Rectal smooth muscle tissue (tissue), 1 donor: ENCODE results near the gene OR13J1.
A peak's percentile ranks its signal among the peaks of the same experiment; 100 is the strongest.
"Not testable (repeated sequence)": the region's sequence is repeated elsewhere in the genome, so short reads cannot be mapped to it uniquely, and the experiment has no call there.

Source experiments
- H3K27ac ChIP-seq: one replicate; pipeline ENCODE4 v1.7.0; 2013; ENCODE audit warnings: low read depth, low read length, inconsistent platforms
- H3K27me3 ChIP-seq: one replicate; pipeline ENCODE4 v1.7.0; 2013; ENCODE audit warnings: low read length; ENCODE audit not compliant: control insufficient read depth, insufficient read depth
- H3K36me3 ChIP-seq: one replicate; pipeline ENCODE4 v1.7.0; 2013; ENCODE audit warnings: low read length; ENCODE audit not compliant: control insufficient read depth, insufficient read depth
- H3K4me1 ChIP-seq: one replicate; pipeline ENCODE4 v1.7.0; 2013; ENCODE audit warnings: low read length; ENCODE audit not compliant: control insufficient read depth, insufficient read depth
- H3K4me3 ChIP-seq: one replicate; pipeline ENCODE4 v1.7.0; 2013; ENCODE audit warnings: low read length
- H3K9ac ChIP-seq: one replicate; pipeline ENCODE4 v1.7.0; 2013; ENCODE audit warnings: low read length

Gene OR13J1

GRCh38 chr9:35870351-35870923, at the start of gene OR13J1:
TSS of gene OR13J1 (minus strand) at chr9:35870401. CDS start at chr9:35870401, 0 bp downstream.
- H3K9ac ChIP-seq, result no peak within 1 kb of the TSS
- H3K27ac ChIP-seq, result no peak within 1 kb of the TSS
- no peaks in the 10 kb centered on the region for H3K36me3 ChIP-seq
- no peak within 1 kb of the TSS for H3K4me3 ChIP-seq
- H3K4me1 ChIP-seq, result no peaks in the 10 kb centered on the region
- H3K27me3 ChIP-seq, result peaks cover 2% of the 10 kb centered on the region

GRCh38 chr9:35919212-35920008, 49.2 kb upstream of the OR13J1 start:
- Histone ChIP-seq H3K27me3 (no peaks in the 10 kb centered on the region), H3K27ac (peak overlapping the region; percentile 52), H3K4me1 (no peaks in the 10 kb centered on the region), H3K36me3 (no peaks in the 10 kb centered on the region), H3K4me3 (no peak overlapping the region), H3K9ac (no peak overlapping the region)

- H3K27ac ChIP-seq, result no peak overlapping the region
These were observed 48.6 kb upstream of the OR13J1 start for GRCh38 chr9:35918780-35919179.

GRCh38 chr9:35917261-35917660, 47.1 kb upstream of the OR13J1 start:
- no peak overlapping the region for H3K9ac ChIP-seq
- no peak overlapping the region for H3K4me3 ChIP-seq
- no peaks in the 10 kb centered on the region for H3K36me3 ChIP-seq
- no peaks in the 10 kb centered on the region for H3K4me1 ChIP-seq
- H3K27me3 ChIP-seq, result no peaks in the 10 kb centered on the region
- H3K27ac ChIP-seq, result no peak overlapping the region

More at GRCh38 chr9:35918780-35919179, 48.6 kb upstream of the OR13J1 start:
- Histone ChIP-seq H3K27me3 (no peaks in the 10 kb centered on the region), H3K36me3 (no peaks in the 10 kb centered on the region), H3K4me1 (no peaks in the 10 kb centered on the region), H3K9ac (no peak overlapping the region), H3K4me3 (no peak overlapping the region)

GRCh38 chr9:35915681-35916294, 45.6 kb upstream of the OR13J1 start:
- H3K27me3 ChIP-seq, result no peaks in the 10 kb centered on the region
- H3K27ac ChIP-seq, result no peak overlapping the region
- no peaks in the 10 kb centered on the region for H3K36me3 ChIP-seq
- no peak overlapping the region for H3K4me3 ChIP-seq
- no peak overlapping the region for H3K9ac ChIP-seq
- no peaks in the 10 kb centered on the region for H3K4me1 ChIP-seq

GRCh38 chr9:35914301-35914807, 44.2 kb upstream of the OR13J1 start:
- Histone ChIP-seq H3K27me3 (no peaks in the 10 kb centered on the region), H3K27ac (no peak overlapping the region), H3K9ac (no peak overlapping the region), H3K4me3 (no peak overlapping the region), H3K36me3 (no peaks in the 10 kb centered on the region), H3K4me1 (no peaks in the 10 kb centered on the region)

- H3K36me3 ChIP-seq, H3K27ac ChIP-seq, H3K4me3 ChIP-seq, H3K27me3 ChIP-seq, H3K9ac ChIP-seq, H3K4me1 ChIP-seq: not testable (repeated sequence)
These were observed 43.2 kb upstream of the OR13J1 start for GRCh38 chr9:35913429-35913828.

GRCh38 chr9:35912791-35913400, 42.7 kb upstream of the OR13J1 start:
- Histone ChIP-seq H3K9ac (no peak overlapping the region), H3K36me3 (no peaks in the 10 kb centered on the region), H3K4me3 (no peak overlapping the region), H3K4me1 (peaks cover 14% of the 10 kb centered on the region), H3K27ac (no peak overlapping the region), H3K27me3 (no peaks in the 10 kb centered on the region)

- Histone ChIP-seq H3K27me3 (no peaks in the 10 kb centered on the region), H3K4me1 (peaks cover 26% of the 10 kb centered on the region), H3K9ac (no peak overlapping the region), H3K36me3 (no peaks in the 10 kb centered on the region), H3K4me3 (no peak overlapping the region), H3K27ac (no peak overlapping the region)
These were observed 41.5 kb upstream of the OR13J1 start for GRCh38 chr9:35911690-35912089.

- H3K4me1 ChIP-seq, result peaks cover 34% of the 10 kb centered on the region
- no peaks in the 10 kb centered on the region for H3K36me3 ChIP-seq
- H3K27ac ChIP-seq, result no peak overlapping the region
- H3K27me3 ChIP-seq, result no peaks in the 10 kb centered on the region
- no peak overlapping the region for H3K9ac ChIP-seq
- H3K4me3 ChIP-seq, result no peak overlapping the region
These were observed 40.6 kb upstream of the OR13J1 start for GRCh38 chr9:35910613-35911359.

GRCh38 chr9:35909687-35910612, 39.7 kb upstream of the OR13J1 start:
- Histone ChIP-seq H3K4me3 (no peak overlapping the region), H3K27me3 (no peaks in the 10 kb centered on the region), H3K36me3 (no peaks in the 10 kb centered on the region), H3K27ac (peak overlapping the region; percentile 92), H3K9ac (no peak overlapping the region), H3K4me1 (peaks cover 42% of the 10 kb centered on the region)
